ENCODE measurements around the gene PRKRA. TPM values are rescaled to one million over a fixed set of nuclear protein-coding genes. Genes with fewer than 3 reads are reported as not detected.
A peak's percentile ranks its signal among the peaks of the same experiment; 100 is the strongest.
"Not testable (repeated sequence)": the region's sequence is repeated elsewhere in the genome, so short reads cannot be mapped to it uniquely, and the experiment has no call there.

The PRKRA gene
- total RNA-seq, 1 experiment from 2014 or later, result 94.2 TPM

DNA sequence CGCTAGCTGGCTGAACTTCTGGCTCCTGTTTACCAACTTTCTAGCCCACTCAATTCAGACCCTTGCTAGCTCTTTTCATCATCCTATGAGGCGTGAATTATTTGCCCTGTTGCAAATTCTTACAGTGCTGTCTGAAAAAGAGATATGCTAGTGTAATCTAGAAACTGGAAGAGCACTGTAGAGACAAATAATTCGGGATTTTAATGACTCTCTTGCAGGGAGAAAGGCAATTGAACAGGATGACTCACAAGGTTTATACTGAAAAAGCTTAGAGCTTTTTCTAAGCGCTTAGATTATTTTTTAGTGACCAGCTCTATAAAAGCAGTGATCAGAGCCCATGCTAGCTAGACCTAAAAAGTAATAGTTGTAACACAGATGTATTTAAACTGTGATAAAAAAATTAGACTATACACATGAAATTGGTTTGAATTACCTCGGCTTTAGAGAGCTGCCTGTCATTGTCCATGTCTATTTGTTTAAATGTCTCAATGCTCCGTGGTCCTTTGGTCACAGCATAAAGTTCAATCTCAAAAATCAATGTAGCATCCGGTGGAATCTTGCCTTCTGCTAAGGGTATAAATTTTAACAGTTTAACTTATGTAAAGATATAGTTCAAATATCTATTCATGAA is 18.4 kb upstream of the PRKRA start:
- DNase-seq (ENCODE audit: low read depth), result no peak

- no peak for DNase-seq (ENCODE audit: low read depth)
Measured at GRCh38 chr2:178457390-178457886, 6.5 kb upstream of the PRKRA start.

DNA sequence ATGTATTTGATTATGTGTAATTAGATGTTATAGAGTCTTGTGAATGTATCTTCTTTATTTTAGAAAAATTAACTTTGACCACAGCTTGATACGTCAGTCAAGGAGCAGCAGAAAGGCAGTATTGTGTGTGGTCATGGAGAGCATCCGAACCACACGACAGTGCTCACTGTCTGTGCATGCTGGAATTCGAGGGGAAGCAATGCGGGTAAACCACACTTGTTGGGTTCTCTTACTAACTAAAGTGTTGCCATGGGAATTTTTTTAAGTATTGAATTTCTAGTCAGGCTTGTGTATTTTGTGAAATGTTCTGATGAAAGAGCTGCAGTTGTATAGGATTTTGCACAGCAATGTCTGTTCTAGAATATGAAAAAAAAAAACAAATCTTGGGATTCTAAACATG is 5.0 kb upstream of the PRKRA start:
- peak; percentile 10 for DNase-seq (ENCODE audit: low read depth)

- DNase-seq (ENCODE audit: low read depth), result no peak
Measured at GRCh38 chr2:178452870-178453269, 1.9 kb upstream of the PRKRA start.

- no peak for DNase-seq (ENCODE audit: low read depth)
Measured at GRCh38 chr2:178452334-178452733, 1.4 kb upstream of the PRKRA start.

GRCh38 chr2:178450524-178450773 is 526 bp downstream of the PRKRA start:
- DNase-seq (ENCODE audit: low read depth), result no peak

GRCh38 chr2:178449700-178450523 is 1.1 kb downstream of the PRKRA start:
- no peak for DNase-seq (ENCODE audit: low read depth)

- DNase-seq (ENCODE audit: low read depth), result no peak
Measured at GRCh38 chr2:178448968-178449661, 1.9 kb downstream of the PRKRA start.

GRCh38 chr2:178441426-178441825 is 9.5 kb downstream of the PRKRA start:
- DNase-seq (ENCODE audit: low read depth), result no peak

DNA sequence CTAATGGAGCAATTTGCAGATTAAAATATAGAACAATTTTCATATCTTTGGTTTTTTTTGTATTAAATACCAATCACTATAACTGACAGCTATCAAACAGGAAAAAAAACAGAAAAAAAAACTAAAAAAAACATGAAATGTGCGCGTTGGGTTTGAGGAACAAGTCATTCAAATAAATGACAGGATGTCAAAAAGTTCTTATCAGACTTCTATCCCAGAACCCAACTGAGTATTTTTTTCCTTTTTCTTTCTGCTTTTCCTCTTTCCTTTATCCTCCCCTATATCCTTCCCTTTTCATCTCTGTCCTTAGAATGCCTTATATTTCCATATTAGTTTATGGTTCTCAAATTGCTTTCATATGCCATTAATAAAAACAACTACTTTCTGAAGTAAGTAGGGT is 14.3 kb downstream of the PRKRA start:
- no peak for DNase-seq (ENCODE audit: low read depth)

GRCh38 chr2:178429336-178429735 is 21.6 kb downstream of the PRKRA start:
- DNase-seq (ENCODE audit: low read depth), result no peak

DNA sequence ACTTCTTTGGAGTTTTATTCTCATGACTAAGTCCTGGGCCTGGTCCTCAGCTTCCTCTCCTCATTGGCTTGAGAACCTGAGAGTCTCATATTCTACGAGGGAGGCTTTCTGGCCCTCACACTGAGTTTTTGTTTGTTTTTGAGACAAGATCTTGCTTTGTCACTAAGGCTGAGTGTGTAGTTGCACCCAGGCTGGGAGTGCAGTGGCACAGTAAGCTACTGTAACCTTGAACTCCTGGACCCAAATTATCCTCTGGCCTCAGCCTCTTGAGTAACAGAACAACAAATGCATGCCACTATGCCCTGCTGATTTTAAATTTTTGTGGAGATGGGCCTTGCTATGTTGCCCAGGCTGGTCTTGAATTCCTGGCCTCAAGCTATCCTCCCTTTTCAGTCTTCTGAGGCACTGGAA is 22.6 kb downstream of the PRKRA start:
- DNase-seq (ENCODE audit: low read depth), result no peak

DNA sequence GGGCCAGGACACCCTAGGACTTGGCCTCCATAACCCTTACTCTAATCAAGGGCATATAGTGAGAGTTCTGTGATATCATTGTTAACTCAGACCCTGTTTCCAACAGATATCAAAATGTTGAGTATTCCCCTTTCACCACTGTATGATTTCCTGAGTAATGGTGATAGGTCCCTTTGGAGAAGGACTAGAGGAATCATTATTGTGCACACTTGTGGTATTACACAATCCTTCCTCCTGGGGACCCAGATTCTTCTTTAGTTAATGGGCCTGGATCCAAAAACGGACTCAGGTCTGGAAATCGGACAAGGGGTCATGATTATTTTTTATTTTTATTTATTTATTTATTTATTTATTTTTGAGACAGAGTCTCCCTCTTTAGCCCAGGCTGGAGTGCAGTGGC is 23.5 kb downstream of the PRKRA start:
- DNase-seq (ENCODE audit: low read depth), result no peak

DNA sequence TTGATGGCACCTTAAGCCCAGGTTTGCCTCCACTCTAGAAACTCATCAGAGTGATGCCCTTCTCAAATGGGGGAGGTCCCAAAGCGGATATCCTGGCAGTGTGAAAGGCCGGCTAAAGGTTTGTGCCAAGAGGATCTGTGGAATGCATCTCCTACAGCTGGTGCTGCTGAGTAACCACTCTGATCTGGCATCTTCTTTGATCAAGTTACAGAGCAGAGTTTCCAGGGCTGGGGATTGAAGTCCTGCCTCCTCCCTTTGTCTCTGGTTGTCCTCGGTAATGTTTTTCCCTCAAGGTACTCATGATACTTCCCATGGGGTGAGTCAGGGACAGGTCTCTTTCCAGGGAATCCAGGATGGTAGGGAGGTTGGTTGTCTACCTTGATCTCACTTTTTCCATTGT is 24.6 kb downstream of the PRKRA start:
- DNase-seq (ENCODE audit: low read depth), result peak; percentile 84

DNA sequence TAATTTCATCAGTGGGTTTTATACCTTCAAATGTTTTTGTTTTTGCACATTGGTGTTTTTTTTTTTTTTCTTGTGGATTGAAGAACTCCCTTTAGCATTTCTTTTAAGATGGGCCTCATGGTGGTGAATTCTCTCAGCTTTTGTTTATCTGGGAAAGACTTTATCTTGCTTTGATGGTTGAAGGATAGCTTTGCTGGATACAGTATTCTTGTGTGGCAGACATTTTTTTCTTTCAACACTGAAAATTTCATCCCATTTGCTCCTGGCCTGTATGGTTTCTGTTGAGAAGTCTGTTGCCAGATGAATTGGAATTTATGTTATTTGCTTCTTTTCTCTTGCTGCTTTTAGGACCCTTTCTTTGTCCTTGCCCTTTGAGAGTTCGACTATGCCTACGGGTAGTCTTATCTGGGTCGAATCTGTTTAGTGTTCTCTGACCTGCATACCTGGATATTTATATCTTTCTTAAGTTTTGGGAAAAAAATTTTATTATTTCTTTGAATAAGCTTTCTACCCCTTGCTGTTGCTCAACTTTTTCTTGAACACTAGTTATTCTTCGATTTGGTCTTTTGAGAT is 25.6 kb downstream of the PRKRA start:
- DNase-seq (ENCODE audit: low read depth), result no peak

DNA sequence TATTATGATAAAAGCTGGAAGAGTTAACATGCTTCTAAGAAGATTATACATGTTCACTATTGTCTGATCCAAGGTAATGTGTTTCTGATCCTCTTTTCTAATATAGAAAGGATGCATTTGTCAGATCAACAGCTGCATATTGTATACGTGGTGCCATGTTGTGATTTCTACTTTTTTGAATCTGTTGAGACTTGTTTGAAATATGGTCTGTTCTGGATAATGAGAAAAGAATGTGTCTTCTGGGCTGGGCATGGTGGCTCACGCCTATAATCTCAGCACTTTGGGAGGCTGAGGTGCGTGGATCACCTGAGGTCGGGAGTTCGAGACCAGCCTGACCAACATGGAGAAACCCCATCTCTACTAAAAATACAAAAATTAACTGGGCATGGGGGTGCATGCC is 27.2 kb downstream of the PRKRA start:
- DNase-seq (ENCODE audit: low read depth), result not testable (repeated sequence)

- DNase-seq (ENCODE audit: low read depth), result no peak
Measured at GRCh38 chr2:178422097-178422496, 28.9 kb downstream of the PRKRA start.

- no peak for DNase-seq (ENCODE audit: low read depth)
Measured at GRCh38 chr2:178420463-178420999, 30.4 kb downstream of the PRKRA start.

- no peak for DNase-seq (ENCODE audit: low read depth)
Measured at GRCh38 chr2:178419123-178419522, 31.9 kb downstream of the PRKRA start.

- DNase-seq (ENCODE audit: low read depth), result no peak
Measured at GRCh38 chr2:178418426-178418825, 32.5 kb downstream of the PRKRA start.

- no peak for DNase-seq (ENCODE audit: low read depth)
Measured at GRCh38 chr2:178417916-178418315, 33.1 kb downstream of the PRKRA start.

DNA sequence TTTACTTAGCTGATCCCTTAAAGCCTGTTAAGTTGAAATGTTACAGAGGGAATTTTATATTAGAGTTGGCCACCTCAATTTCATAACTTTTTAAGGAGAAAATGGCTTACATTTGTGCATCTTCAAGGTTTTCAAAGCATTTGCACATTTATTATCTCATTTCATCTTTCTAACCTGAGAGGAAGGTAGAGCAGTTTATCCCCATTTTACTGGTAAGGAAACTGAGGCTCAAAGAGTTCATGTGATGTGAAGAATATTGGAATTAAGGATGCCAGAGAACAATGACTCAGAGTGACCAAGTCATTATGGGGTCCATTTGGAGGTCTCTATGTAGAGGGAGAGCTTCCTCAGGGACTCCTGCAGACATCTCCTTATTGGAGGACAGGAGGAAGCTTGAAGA is 35.0 kb downstream of the PRKRA start:
- DNase-seq (ENCODE audit: low read depth), result no peak
